ENCODE results near the gene KEAP1. TPM values are rescaled to one million over a fixed set of nuclear protein-coding genes. Genes with fewer than 3 reads are reported as not detected.

The KEAP1 gene
- total and polyA plus RNA-seq, 2 of the 8 experiments (the other 6 are each of a cell fraction or from before 2014, with no cell fraction given): 80.6 to 106 TPM

DNA sequence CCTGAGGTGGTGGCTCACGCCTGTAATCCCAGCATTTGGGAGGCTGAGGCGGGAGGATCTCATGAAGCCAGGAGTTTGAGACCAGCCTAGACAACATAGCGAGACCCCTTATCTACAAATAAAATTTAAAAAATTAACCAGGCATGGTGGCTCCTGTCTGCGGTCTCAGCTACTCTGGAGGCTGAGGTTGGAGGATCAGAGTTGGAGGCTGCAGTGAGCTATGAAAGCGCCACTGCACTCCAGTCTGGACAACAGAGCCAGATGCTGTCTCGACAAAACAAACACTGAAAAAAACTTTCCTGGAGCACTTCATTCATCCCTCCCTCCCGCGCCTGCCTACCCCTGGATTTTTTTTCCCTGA, 39.9 kb upstream of the KEAP1 start:
- H4K8ac ChIP-seq (ENCODE audit: extremely low read depth, insufficient read depth, low read length): no peak overlapping the region
- peak overlapping the region; percentile 44 to 57; a peak in 3 of 4 replicates for H3K4me2 ChIP-seq (ENCODE audit: insufficient read depth in 1 of 2, low read depth in 2 of 2, low read length in 2 of 2)
- H2BK120ac ChIP-seq (replicated peaks; ENCODE audit: low read depth, low read length): no peak overlapping the region
- no peak overlapping the region for H2BK5ac ChIP-seq (ENCODE audit: low read depth, low read length)
- H2AFZ ChIP-seq (ENCODE audit: low read length): no peak overlapping the region
- no peak overlapping the region for H3K27ac ChIP-seq (ENCODE audit: low read depth, low read length)
- no peak overlapping the region for H3K9ac ChIP-seq (replicated peaks in 1 of 4; ENCODE audit: extremely low read depth in 1 of 4, low read depth in 3 of 4, low read length in 3 of 4)
- no peak overlapping the region for H2AK5ac ChIP-seq (ENCODE audit: low read depth, low read length)
- peaks cover 0 to 4% of the 10 kb centered on the region in 2 experiments for H4K20me1 ChIP-seq (replicated peaks in 1 of 2; ENCODE audit: control insufficient read depth in 1 of 2, insufficient read depth in 2 of 2, low read length in 2 of 2)
- peaks cover 6% of the 10 kb centered on the region for H3K79me1 ChIP-seq (ENCODE audit: low read depth, low read length)
- no peak overlapping the region for H3K18ac ChIP-seq (ENCODE audit: extremely low read depth, low read length)
- no peak overlapping the region for H2BK20ac ChIP-seq (ENCODE audit: low read length)
- FAIRE-seq (no peak), DNase-seq (ENCODE audit: low read depth in 1 of 2, low spot score in 2 of 2) (no peak)
- ChIA-PET POLR2A (ENCODE audit: partially characterized antibody) (interaction anchor here (0.6 to 1.6 kb wide), 10 partner anchors 8 to 85 kb away, joined by 3 to 7 read pairs (median 3); partner anchors contain the start of gene KEAP1), CTCF (ENCODE audit: partially characterized antibody) (interaction anchor here (0.6 to 4.2 kb wide), 15 partner anchors 8 to 329 kb away, joined by 3 to 25 read pairs (median 5); partner anchors contain the start of gene CDKN2D)
- TF ChIP-seq CBX5 (IDR thresholded peaks at IDR 0.05; ENCODE audit: low read depth, low read length) (no peak), RXRA (IDR thresholded peaks at IDR 0.05; ENCODE audit: insufficient read depth, low read depth, low read length) (no peak)
- TF ChIP-seq, protein P1, sequence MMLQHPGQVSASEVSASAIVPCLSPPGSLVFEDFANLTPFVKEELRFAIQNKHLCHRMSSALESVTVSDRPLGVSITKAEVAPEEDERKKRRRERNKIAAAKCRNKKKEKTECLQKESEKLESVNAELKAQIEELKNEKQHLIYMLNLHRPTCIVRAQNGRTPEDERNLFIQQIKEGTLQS (IDR thresholded peaks at IDR 0.05; ENCODE audit: insufficient read depth, low read depth, low read length): no peak
- no peak overlapping the region for H3K23ac ChIP-seq (ENCODE audit: insufficient read length)
- peak overlapping the region; percentile 57 to 99 (median 88); a peak in 4 of 8 replicates for H3K4me3 ChIP-seq (ENCODE audit: extremely low read depth in 1 of 4, insufficient read depth in 2 of 4, low read depth in 3 of 4, low read length in 4 of 4)
- H3K56ac ChIP-seq (replicated peaks; ENCODE audit: insufficient read length, low read depth, low read length): no peak overlapping the region
- H3K4me1 ChIP-seq (replicated peaks in 1 of 4; ENCODE audit: control insufficient read depth in 3 of 4, insufficient read depth in 4 of 4, low read length in 3 of 4): peaks cover 0 to 4% (median 3%) of the 10 kb centered on the region in 4 experiments; a peak in 4 of 7 replicates
- no peak overlapping the region for H4K5ac ChIP-seq (ENCODE audit: insufficient read length, low read depth, low read length)
- H3K79me2 ChIP-seq (ENCODE audit: control insufficient read depth in 1 of 2, insufficient read depth in 2 of 2, low read length in 2 of 2): peaks cover 0 to 16% of the 10 kb centered on the region in 2 experiments; a peak in 2 of 4 replicates
- peaks cover 2% of the 10 kb centered on the region; the same call in 1 of the 2 replicates for H3K23me2 ChIP-seq (ENCODE audit: low read depth, low read length)
- no peak overlapping the region for H2BK12ac ChIP-seq (ENCODE audit: low read depth, low read length)
- no peak overlapping the region for H2BK15ac ChIP-seq (ENCODE audit: low read length)
- 76% methylated on average over 8 of the region's 8 CpGs; no CpG with 5 or more reads in 1 of the 2 experiments for WGBS, 2 experiments (ENCODE audit: extremely low coverage in 1 of 2, insufficient coverage in 1 of 2, insufficient read length in 1 of 2, insufficient replicate concordance in 2 of 2, low coverage in 1 of 2, low lambda C conversion rate in 2 of 2, missing lambda C conversion rate in 1 of 2)
- H3K27me3 ChIP-seq (replicated peaks in 1 of 4; ENCODE audit: control insufficient read depth in 3 of 4, extremely low read depth in 1 of 4, insufficient read depth in 3 of 4, low read length in 3 of 4): no peaks in the 10 kb centered on the region
- no peak overlapping the region for H4K91ac ChIP-seq (replicated peaks; ENCODE audit: insufficient read length, low read length)
- H3K4ac ChIP-seq (replicated peaks; ENCODE audit: insufficient read length, low read depth, low read length): no peak overlapping the region
- H3K36me3 ChIP-seq (ENCODE audit: control insufficient read depth in 2 of 4, insufficient read depth in 4 of 4, low read length in 3 of 4): peaks cover 0 to 7% (median 6%) of the 10 kb centered on the region in 4 experiments; a peak in 4 of 8 replicates
- H3K9me3 ChIP-seq (ENCODE audit: insufficient read depth in 2 of 2, low read depth in 1 of 2, low read length in 1 of 2): no peaks in the 10 kb centered on the region
- no peak overlapping the region for H3K14ac ChIP-seq (ENCODE audit: insufficient read length)

All from H1 (cell line).